Neural cell (in vitro differentiated cells): ENCODE results near the gene RTN4R. TPM values are rescaled to one million over a fixed set of nuclear protein-coding genes. Genes with fewer than 3 reads are reported as not detected.
"Not testable (repeated sequence)": the region's sequence is repeated elsewhere in the genome, so short reads cannot be mapped to it uniquely, and the experiment has no call there.

ENCODE experiments used
- H2AFZ ChIP-seq: fragments of 200-600, 300-800 bp; sonication (generic), shearing (Covaris generic); 2 replicates; pipeline ENCODE4 v1.6.0; 2014; ENCODE audit warnings: low read depth, mild to moderate bottlenecking, antibody characterized with exemption, low read length, moderate library complexity
- H3F3A ChIP-seq: fragments of 200-600 bp; shearing (Covaris generic); 2 replicates; pipeline ENCODE4 v1.6.1; 2016; ENCODE audit warnings: mild to moderate bottlenecking, moderate library complexity, mixed read lengths, antibody characterized with exemption, low read length; ENCODE audit not compliant: insufficient read depth, poor library complexity, severe bottlenecking
- H3K27ac ChIP-seq: fragments of 200-600, 300-800 bp; sonication (generic), shearing (Covaris generic); 2 replicates; pipeline ENCODE4 v1.5.1; 2014; ENCODE audit warnings: mild to moderate bottlenecking, low read length, moderate library complexity
- H3K27me3 ChIP-seq: fragments of 300-800, 200-600 bp; sonication (generic), shearing (Covaris generic); 2 replicates; pipeline ENCODE4 v1.6.0; 2014; ENCODE audit warnings: mild to moderate bottlenecking, low read depth, low read length, moderate library complexity; ENCODE audit not compliant: insufficient read depth
- H3K36me3 ChIP-seq: fragments of 300-800, 200-600 bp; sonication (generic), shearing (Covaris generic); 2 replicates; pipeline ENCODE4 v1.5.1; 2014; ENCODE audit warnings: mild to moderate bottlenecking, antibody characterized with exemption, low read length, moderate library complexity; ENCODE audit not compliant: insufficient read depth
- H3K4me2 ChIP-seq: fragments of 300-800, 200-600 bp; sonication (generic), shearing (Covaris generic); 2 replicates; pipeline ENCODE4 v1.6.0; 2014; ENCODE audit warnings: mild to moderate bottlenecking, low read length
- H3K4me3 ChIP-seq: fragments of 300-800, 200-600 bp; sonication (generic), shearing (Covaris generic); 2 replicates; pipeline ENCODE4 v1.5.1; 2014; ENCODE audit warnings: mild to moderate bottlenecking, low read length, moderate library complexity
- H3K79me2 ChIP-seq: fragments of 200-600 bp; shearing (Covaris generic); replicated peaks from 2 replicates; pipeline ENCODE4 v1.6.0; 2014; ENCODE audit warnings: mild to moderate bottlenecking, low read length, moderate library complexity; ENCODE audit not compliant: insufficient read depth
- H3K9ac ChIP-seq: fragments of 300-800, 200-600 bp; sonication (generic), shearing (Covaris generic); 2 replicates; pipeline ENCODE4 v1.6.1; 2016; ENCODE audit warnings: mild to moderate bottlenecking, low read length, mixed read lengths
- H3K9me2 ChIP-seq: fragments of 200-600 bp; shearing (Covaris generic); 2 replicates; pipeline ENCODE4 v1.6.1; 2016; ENCODE audit warnings: mild to moderate bottlenecking, low read length, mixed read lengths; ENCODE audit not compliant: insufficient read depth
- H3K9me3 ChIP-seq: fragments of 200-600, 300-800 bp; sonication (generic), shearing (Covaris generic); 2 replicates; pipeline ENCODE4 v1.6.1; 2016; ENCODE audit warnings: mild to moderate bottlenecking, mixed run types, low read length, moderate library complexity, mixed read lengths
- H4K20me1 ChIP-seq: fragments of 200-600 bp; shearing (Covaris generic); 2 replicates; pipeline ENCODE4 v1.6.1; 2016; ENCODE audit warnings: mild to moderate bottlenecking, mixed run types; ENCODE audit not compliant: insufficient read depth
- CTCF ChIP-seq: fragments of 450-650 bp; IDR thresholded peaks from 2 replicates; pipeline ENCODE4 v1.5.1; 2014; ENCODE audit warnings: antibody characterized with exemption, mild to moderate bottlenecking, moderate library complexity; ENCODE audit not compliant: poor library complexity, severe bottlenecking
- EP300 ChIP-seq: fragments of 450-650 bp; conservative IDR thresholded peaks from 2 replicates; pipeline ENCODE4 v1.6.1; 2014; ENCODE audit warnings: antibody characterized with exemption, mild to moderate bottlenecking, moderate library complexity; ENCODE audit not compliant: poor library complexity, severe bottlenecking
- EZH2 ChIP-seq: fragments of 200-600, 300-800 bp; shearing (Covaris generic), sonication (generic); IDR thresholded peaks from 2 replicates; pipeline ENCODE4 v1.6.1; 2014; ENCODE audit warnings: antibody characterized with exemption, low read length, borderline replicate concordance, mild to moderate bottlenecking; ENCODE audit not compliant: insufficient read depth, poor library complexity, severe bottlenecking
- MXI1 ChIP-seq: fragments of 450-650 bp; conservative IDR thresholded peaks from 2 replicates; pipeline ENCODE4 v1.6.1; 2014; ENCODE audit warnings: antibody characterized with exemption, mild to moderate bottlenecking; ENCODE audit not compliant: poor library complexity, severe bottlenecking
- POLR2AphosphoS5 ChIP-seq: IDR thresholded peaks from 2 replicates; pipeline ENCODE4 v1.6.1; 2012
- TAF1 ChIP-seq: IDR thresholded peaks from 2 replicates; pipeline ENCODE4 v1.6.1; 2012; ENCODE audit warnings: low read depth
- polyA plus RNA-seq: library from polyadenylated mRNA; depleted of rRNA; stranded (reverse); fragments of >200 nt; gene quantifications from 2 replicates; pipeline ENCODE4 v1.2.3, GENCODE V29; 2014

RTN4R gene
- polyA plus RNA-seq, 1 donor from 2014 or later: 13.6 TPM

- H3K27me3 ChIP-seq, H3K79me2 ChIP-seq, H3K4me2 ChIP-seq, H3F3A ChIP-seq, H3K9me2 ChIP-seq, H3K9me3 ChIP-seq, H3K9ac ChIP-seq, H3K27ac ChIP-seq, H2AFZ ChIP-seq, H4K20me1 ChIP-seq, H3K36me3 ChIP-seq, H3K4me3 ChIP-seq: not testable (repeated sequence)
These were observed 12.0 kb upstream of the RTN4R start for GRCh38 chr22:20280163-20280562.

- no peak overlapping the region for H3K4me2 ChIP-seq
- no peak overlapping the region for H2AFZ ChIP-seq
- no peaks in the 10 kb centered on the region for H3K27me3 ChIP-seq
- H3K9ac ChIP-seq: no peak overlapping the region
- H3K9me3 ChIP-seq: no peaks in the 10 kb centered on the region
- TF ChIP-seq TAF1: no peak
- H3K27ac ChIP-seq: no peak overlapping the region
- H3K79me2 ChIP-seq: no peaks in the 10 kb centered on the region
- no peaks in the 10 kb centered on the region for H3K36me3 ChIP-seq
- no peaks in the 10 kb centered on the region for H3F3A ChIP-seq
- no peak overlapping the region for H3K4me3 ChIP-seq
- no peaks in the 10 kb centered on the region for H3K9me2 ChIP-seq
- H4K20me1 ChIP-seq: no peaks in the 10 kb centered on the region
These were observed 11.6 kb upstream of the RTN4R start for GRCh38 chr22:20279662-20280134.

GRCh38 chr22:20278726-20279490 lies 10.8 kb upstream of the RTN4R start:
- not testable (repeated sequence) for H3K79me2 ChIP-seq, H3K27ac ChIP-seq, H2AFZ ChIP-seq, H3K27me3 ChIP-seq, H3K9ac ChIP-seq, H4K20me1 ChIP-seq, H3K4me3 ChIP-seq, H3F3A ChIP-seq, H3K4me2 ChIP-seq, H3K9me3 ChIP-seq, H3K36me3 ChIP-seq, H3K9me2 ChIP-seq

- not testable (repeated sequence) for H3K79me2 ChIP-seq, H3K4me3 ChIP-seq, H3F3A ChIP-seq, H3K9me2 ChIP-seq, H3K36me3 ChIP-seq, H2AFZ ChIP-seq, H3K27ac ChIP-seq, H3K4me2 ChIP-seq, H3K27me3 ChIP-seq, H3K9me3 ChIP-seq, H3K9ac ChIP-seq, H4K20me1 ChIP-seq
These were observed 10.0 kb upstream of the RTN4R start for GRCh38 chr22:20277936-20278635.

GRCh38 chr22:20276468-20276867 lies 8.3 kb upstream of the RTN4R start:
- H3K79me2 ChIP-seq: no peaks in the 10 kb centered on the region
- no peaks in the 10 kb centered on the region for H4K20me1 ChIP-seq
- no peaks in the 10 kb centered on the region for H3K36me3 ChIP-seq
- no peak overlapping the region for H3K4me2 ChIP-seq
- H3K9me2 ChIP-seq: no peaks in the 10 kb centered on the region
- H3F3A ChIP-seq: no peaks in the 10 kb centered on the region
- no peaks in the 10 kb centered on the region for H3K27me3 ChIP-seq
- H3K4me3 ChIP-seq: no peak overlapping the region
- no peak overlapping the region for H2AFZ ChIP-seq
- TF ChIP-seq POLR2AphosphoS5 (no peak), TAF1 (no peak), EZH2 (no peak), EP300 (no peak), MXI1 (no peak), CTCF (no peak)
- no peaks in the 10 kb centered on the region for H3K9me3 ChIP-seq
- H3K9ac ChIP-seq: no peak overlapping the region
- H3K27ac ChIP-seq: no peak overlapping the region
